ENCODE results near the gene TBKBP1. TPM values are rescaled to one million over a fixed set of nuclear protein-coding genes. Genes with fewer than 3 reads are reported as not detected.

Gene TBKBP1
- total RNA-seq, 1 experiment from 2014 or later, result 3.3 TPM

DNA sequence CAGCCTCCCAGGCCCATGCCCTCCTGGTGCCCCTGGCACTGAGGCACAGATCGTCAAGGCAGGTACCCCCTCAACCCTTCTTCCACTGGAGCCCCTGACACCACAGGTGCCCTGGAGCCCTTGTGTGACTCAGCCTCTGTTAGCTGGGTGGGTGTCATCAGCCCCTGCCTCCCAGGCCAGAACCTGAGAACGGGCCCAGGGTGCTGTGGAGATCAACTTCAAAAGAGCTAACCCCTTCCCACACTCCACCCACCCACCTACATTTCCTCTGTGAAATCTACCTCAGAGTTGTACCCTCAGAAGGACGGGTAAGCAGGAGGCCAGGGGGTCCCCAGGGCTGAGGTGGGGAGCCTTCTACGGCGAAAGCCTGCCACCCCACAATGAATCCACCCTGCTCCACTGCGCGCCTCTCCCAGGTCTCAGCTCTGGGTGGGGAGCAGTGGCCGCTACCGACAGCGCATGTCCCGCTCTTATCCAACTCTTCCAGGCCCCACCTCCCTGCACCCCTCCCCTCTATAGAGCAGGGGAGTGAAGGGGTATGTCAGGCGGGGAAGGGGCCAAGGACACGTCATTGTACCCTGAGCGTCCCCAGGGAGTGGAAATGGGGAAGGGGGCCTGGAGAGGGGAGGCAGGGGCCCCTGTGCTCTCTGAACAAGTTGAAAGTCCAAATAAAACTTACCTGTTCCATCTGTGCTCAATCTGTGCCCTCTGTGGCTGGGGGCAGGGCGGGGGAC, 17.6 kb downstream of the TBKBP1 start:
- no TSS peak for BruUV-seq (replicated peaks)
- no peak for DNase-seq
- H3K4me3 ChIP-seq, result no peak overlapping the region
- no peaks in the 10 kb centered on the region for H3K79me2 ChIP-seq (ENCODE audit: low read depth)
- H2AFZ ChIP-seq, result no peak overlapping the region
- no peaks in the 10 kb centered on the region for H3K9me3 ChIP-seq (ENCODE audit: insufficient read depth, low read depth)
- intact Hi-C loops (cut with micrococcal nuclease; ENCODE audit: unreplicated experiment), result no loop called here
- no peaks in the 10 kb centered on the region for H3F3A ChIP-seq (ENCODE audit: insufficient read depth, low read depth)
- CTCF ChIA-PET, result no interaction called here
- H3K27me3 ChIP-seq (ENCODE audit: insufficient read depth, low read depth), result peaks cover 37% of the 10 kb centered on the region
- no peak overlapping the region for H3K27ac ChIP-seq
- H3K36me3 ChIP-seq (ENCODE audit: low read depth), result no peaks in the 10 kb centered on the region
- TF ChIP-seq, protein P1, sequence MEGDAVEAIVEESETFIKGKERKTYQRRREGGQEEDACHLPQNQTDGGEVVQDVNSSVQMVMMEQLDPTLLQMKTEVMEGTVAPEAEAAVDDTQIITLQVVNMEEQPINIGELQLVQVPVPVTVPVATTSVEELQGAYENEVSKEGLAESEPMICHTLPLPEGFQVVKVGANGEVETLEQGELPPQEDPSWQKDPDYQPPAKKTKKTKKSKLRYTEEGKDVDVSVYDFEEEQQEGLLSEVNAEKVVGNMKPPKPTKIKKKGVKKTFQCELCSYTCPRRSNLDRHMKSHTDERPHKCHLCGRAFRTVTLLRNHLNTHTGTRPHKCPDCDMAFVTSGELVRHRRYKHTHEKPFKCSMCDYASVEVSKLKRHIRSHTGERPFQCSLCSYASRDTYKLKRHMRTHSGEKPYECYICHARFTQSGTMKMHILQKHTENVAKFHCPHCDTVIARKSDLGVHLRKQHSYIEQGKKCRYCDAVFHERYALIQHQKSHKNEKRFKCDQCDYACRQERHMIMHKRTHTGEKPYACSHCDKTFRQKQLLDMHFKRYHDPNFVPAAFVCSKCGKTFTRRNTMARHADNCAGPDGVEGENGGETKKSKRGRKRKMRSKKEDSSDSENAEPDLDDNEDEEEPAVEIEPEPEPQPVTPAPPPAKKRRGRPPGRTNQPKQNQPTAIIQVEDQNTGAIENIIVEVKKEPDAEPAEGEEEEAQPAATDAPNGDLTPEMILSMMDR (conservative IDR thresholded peaks at IDR 0.05), result no peak
- no peak for TF ChIP-seq EZH2 (IDR thresholded peaks at IDR 0.05; ENCODE audit: low read depth)
- no peak overlapping the region for H3K4me2 ChIP-seq
- no peaks in the 10 kb centered on the region for H4K20me1 ChIP-seq (ENCODE audit: insufficient read depth)
- no peaks in the 10 kb centered on the region for H3K9me2 ChIP-seq (ENCODE audit: insufficient read depth)
- POLR2A ChIA-PET (ENCODE audit: unreplicated experiment), result no interaction called here
- no peaks in the 10 kb centered on the region for H3K4me1 ChIP-seq (replicated peaks; ENCODE audit: insufficient read depth)

DNA sequence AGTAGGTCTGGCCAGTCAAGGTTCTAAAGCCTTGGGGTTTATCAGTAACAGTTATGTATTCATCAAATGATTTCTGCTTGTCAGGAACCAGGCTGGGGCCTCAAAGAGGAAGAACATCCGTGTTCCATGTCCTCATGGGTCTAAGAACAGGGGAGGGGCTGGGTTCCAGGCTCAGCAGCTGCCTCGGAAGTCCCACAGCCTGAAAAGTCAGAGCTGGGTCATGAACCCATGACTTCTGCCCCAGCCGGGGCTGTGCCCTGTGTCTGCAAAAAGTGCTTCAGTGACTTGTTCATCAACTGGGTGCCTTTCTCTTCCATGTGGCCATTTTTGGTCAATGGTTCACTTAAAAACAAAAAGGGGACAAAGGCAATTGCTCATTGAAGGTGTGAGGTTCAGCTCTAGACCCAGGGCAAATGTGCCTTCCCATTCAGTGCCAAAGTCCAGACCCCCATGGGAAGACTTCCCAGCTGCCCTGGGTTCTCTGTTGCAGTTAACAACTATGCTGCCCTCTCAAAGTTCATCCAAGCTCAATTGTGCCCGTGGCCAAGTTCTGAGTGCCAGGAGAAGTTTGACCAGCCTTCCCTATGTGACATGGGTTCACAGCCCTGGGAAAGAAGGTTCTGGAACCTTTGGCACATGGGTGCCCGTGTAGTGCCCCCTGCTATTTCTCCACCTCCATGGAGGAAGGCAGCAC, 18.5 kb downstream of the TBKBP1 start:
- ChIA-PET CTCF (no interaction called here), POLR2A (ENCODE audit: unreplicated experiment) (no interaction called here)
- no TSS peak for BruUV-seq (replicated peaks)
- Histone ChIP-seq H3K4me2 (no peak overlapping the region), H3K4me3 (no peak overlapping the region), H3K27ac (no peak overlapping the region), H3K36me3 (ENCODE audit: low read depth) (no peaks in the 10 kb centered on the region), H3K9me2 (ENCODE audit: insufficient read depth) (no peaks in the 10 kb centered on the region), H3K9me3 (ENCODE audit: insufficient read depth, low read depth) (no peaks in the 10 kb centered on the region), H4K20me1 (ENCODE audit: insufficient read depth) (no peaks in the 10 kb centered on the region), H3F3A (ENCODE audit: insufficient read depth, low read depth) (no peaks in the 10 kb centered on the region), H3K79me2 (ENCODE audit: low read depth) (no peaks in the 10 kb centered on the region), H3K4me1 (replicated peaks; ENCODE audit: insufficient read depth) (no peaks in the 10 kb centered on the region), H2AFZ (no peak overlapping the region), H3K27me3 (ENCODE audit: insufficient read depth, low read depth) (peaks cover 37% of the 10 kb centered on the region)
- no peak for DNase-seq
- intact Hi-C loops (cut with micrococcal nuclease; ENCODE audit: unreplicated experiment), result no loop called here
- TF ChIP-seq, protein P1 (conservative IDR thresholded peaks at IDR 0.05), result no peak
- TF ChIP-seq EZH2 (IDR thresholded peaks at IDR 0.05; ENCODE audit: low read depth), result no peak

DNA sequence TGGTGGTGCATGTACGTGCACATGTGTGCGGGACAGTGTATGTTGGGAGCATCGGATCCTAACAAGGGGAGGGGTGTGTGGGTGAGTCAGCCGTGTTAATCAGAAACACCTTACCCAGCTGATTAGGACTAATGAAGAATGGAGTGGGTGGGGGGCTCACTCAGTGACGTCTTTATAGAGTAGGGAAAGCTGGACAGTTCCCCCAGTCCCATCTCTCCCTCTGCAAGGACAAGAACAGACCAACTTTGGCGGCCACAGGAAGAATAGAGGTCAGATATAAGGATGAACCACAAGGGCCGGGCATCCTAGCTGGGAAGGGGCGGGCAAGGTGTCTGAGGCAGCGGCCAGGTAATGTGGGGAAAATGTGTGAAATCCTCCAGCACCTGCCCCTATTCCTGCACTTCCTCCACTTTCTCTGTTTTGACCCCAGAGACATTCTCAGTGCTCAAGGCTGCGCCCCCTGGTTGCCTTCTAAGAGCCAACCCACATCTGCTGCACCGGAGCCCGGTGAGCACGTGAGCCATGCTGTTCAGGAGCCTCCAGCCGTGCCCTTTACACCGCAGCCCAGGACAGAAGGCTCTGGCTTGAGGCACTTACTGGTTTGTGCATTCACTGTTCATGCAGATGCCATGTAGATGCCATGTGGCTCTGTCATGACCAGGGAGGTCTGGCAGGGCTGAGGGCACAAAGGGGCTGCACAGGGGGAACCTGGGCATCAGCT, 20.2 kb downstream of the TBKBP1 start:
- H3K9me2 ChIP-seq (ENCODE audit: insufficient read depth), result no peaks in the 10 kb centered on the region
- no peak overlapping the region for H3K27ac ChIP-seq
- POLR2A ChIA-PET (ENCODE audit: unreplicated experiment), result no interaction called here
- no peaks in the 10 kb centered on the region for H3K9me3 ChIP-seq (ENCODE audit: insufficient read depth, low read depth)
- no peak overlapping the region for H3K4me3 ChIP-seq
- no peaks in the 10 kb centered on the region for H4K20me1 ChIP-seq (ENCODE audit: insufficient read depth)
- H3K27me3 ChIP-seq (ENCODE audit: insufficient read depth, low read depth), result peaks cover 37% of the 10 kb centered on the region
- peaks cover 6% of the 10 kb centered on the region for H3F3A ChIP-seq (ENCODE audit: insufficient read depth, low read depth)
- peaks cover 15% of the 10 kb centered on the region for H3K4me1 ChIP-seq (replicated peaks; ENCODE audit: insufficient read depth)
- H3K4me2 ChIP-seq, result no peak overlapping the region
- intact Hi-C loops (cut with micrococcal nuclease; ENCODE audit: unreplicated experiment), result no loop called here
- no peaks in the 10 kb centered on the region for H3K79me2 ChIP-seq (ENCODE audit: low read depth)
- no peaks in the 10 kb centered on the region for H3K36me3 ChIP-seq (ENCODE audit: low read depth)
- no TSS peak for BruUV-seq (replicated peaks)
- no peak for DNase-seq
- H2AFZ ChIP-seq, result no peak overlapping the region
- CTCF ChIA-PET, result no interaction called here
- TF ChIP-seq, protein P1 (conservative IDR thresholded peaks at IDR 0.05), result no peak
- no peak for TF ChIP-seq EZH2 (IDR thresholded peaks at IDR 0.05; ENCODE audit: low read depth)

Measured in PC-9 (cell line).